ENCODE data around the gene FHIP2A.

Gene FHIP2A

GRCh38 chr10:114871379-114871778 lies 49.8 kb downstream of the FHIP2A start:
- no peak for TF ChIP-seq CTCF (IDR thresholded peaks at IDR 0.05; ENCODE audit: low read depth, low read length)
- no peak overlapping the region for H3K4me3 ChIP-seq (ENCODE audit: low read depth, low read length)
